ENCODE results near the gene CDCP1.

CDCP1 gene, protein sequence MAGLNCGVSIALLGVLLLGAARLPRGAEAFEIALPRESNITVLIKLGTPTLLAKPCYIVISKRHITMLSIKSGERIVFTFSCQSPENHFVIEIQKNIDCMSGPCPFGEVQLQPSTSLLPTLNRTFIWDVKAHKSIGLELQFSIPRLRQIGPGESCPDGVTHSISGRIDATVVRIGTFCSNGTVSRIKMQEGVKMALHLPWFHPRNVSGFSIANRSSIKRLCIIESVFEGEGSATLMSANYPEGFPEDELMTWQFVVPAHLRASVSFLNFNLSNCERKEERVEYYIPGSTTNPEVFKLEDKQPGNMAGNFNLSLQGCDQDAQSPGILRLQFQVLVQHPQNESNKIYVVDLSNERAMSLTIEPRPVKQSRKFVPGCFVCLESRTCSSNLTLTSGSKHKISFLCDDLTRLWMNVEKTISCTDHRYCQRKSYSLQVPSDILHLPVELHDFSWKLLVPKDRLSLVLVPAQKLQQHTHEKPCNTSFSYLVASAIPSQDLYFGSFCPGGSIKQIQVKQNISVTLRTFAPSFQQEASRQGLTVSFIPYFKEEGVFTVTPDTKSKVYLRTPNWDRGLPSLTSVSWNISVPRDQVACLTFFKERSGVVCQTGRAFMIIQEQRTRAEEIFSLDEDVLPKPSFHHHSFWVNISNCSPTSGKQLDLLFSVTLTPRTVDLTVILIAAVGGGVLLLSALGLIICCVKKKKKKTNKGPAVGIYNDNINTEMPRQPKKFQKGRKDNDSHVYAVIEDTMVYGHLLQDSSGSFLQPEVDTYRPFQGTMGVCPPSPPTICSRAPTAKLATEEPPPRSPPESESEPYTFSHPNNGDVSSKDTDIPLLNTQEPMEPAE

DNA sequence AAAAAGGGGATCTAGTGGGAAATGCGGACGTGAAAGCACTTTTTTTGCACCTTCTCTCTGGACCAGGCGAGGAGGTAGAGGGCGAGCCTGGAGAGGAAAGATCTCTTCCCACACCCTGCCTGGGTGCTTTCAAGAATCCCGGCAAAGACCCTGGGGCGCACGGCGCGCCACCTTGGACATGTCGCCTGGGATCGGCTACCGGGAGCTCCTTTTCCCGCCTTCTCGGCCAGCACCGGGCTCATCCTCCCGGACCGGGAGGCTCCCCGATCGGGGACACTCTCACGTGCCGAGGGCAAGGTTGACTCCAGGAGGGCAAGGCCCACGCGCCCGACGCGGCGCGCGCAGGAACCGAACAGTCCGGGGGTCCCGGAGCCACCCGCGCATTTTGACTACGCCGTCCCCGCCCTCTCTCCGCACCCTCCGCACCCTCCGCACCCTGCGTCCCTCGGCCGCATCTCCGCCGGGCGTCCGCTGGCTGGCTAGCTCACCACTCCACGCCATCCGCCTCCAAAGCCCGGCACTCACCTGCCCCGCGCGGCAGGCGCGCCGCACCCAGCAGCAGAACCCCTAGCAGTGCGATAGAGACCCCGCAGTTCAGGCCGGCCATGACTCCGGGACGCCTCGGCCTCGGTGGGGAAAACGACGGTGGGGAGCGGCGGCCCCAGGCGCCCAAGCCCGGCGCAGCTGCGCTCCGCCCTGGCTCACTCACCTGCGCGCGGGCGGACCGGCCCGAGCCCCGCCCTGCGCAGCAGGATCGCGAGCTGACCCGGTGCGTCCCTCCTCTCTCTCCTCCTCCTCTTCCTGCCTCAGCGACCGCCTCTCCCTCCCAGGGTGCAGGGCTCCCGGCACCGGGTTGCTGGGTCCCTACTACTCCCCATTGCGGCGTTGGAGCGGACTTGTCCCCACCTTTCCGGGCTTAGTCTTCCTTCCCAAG, at the start of gene CDCP1:
Gene CDCP1, minus strand, starts transcription at position 698 of the 934 bp plus-strand sequence. Its CDS starts 91 bp downstream, at position 607.
- peak within 1 kb of the TSS; percentile 76 for H3K4me3 Mint-ChIP-seq
- H3K27ac Mint-ChIP-seq: no peak within 1 kb of the TSS
- H3K9me3 Mint-ChIP-seq: peaks cover 9% of the 10 kb centered on the region
- H3K4me1 Mint-ChIP-seq (ENCODE audit: low read depth): peaks cover 20% of the 10 kb centered on the region
- peaks cover 8% of the 10 kb centered on the region for H3K36me3 Mint-ChIP-seq (ENCODE audit: low read depth)
- peaks cover 69% of the 10 kb centered on the region for H3K27me3 Mint-ChIP-seq

DNA sequence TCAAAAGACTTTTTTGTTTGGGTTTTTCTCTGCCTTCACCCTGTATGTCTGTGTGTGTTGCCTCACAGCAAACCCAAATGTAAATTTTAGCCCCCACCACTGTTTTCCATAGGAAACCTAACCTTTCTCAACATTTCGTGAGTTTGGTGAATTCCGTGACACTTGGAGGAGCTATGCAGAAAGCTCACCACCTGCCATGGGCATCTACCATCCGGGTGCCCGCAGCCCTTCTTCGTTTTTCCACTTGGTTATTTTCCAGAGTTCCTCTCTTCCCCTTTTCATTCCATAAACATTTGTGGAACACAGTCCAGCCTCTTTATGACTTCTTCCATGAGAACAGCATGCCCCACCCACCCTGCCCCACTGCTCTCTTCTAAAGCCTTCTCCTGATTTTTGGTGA, 48.6 kb upstream of the CDCP1 start:
- Mint-ChIP-seq H3K4me1 (ENCODE audit: low read depth) (no peaks in the 10 kb centered on the region), H3K27me3 (peaks cover 17% of the 10 kb centered on the region), H3K9me3 (no peaks in the 10 kb centered on the region), H3K36me3 (ENCODE audit: low read depth) (no peaks in the 10 kb centered on the region), H3K4me3 (no peak overlapping the region), H3K27ac (no peak overlapping the region)

DNA sequence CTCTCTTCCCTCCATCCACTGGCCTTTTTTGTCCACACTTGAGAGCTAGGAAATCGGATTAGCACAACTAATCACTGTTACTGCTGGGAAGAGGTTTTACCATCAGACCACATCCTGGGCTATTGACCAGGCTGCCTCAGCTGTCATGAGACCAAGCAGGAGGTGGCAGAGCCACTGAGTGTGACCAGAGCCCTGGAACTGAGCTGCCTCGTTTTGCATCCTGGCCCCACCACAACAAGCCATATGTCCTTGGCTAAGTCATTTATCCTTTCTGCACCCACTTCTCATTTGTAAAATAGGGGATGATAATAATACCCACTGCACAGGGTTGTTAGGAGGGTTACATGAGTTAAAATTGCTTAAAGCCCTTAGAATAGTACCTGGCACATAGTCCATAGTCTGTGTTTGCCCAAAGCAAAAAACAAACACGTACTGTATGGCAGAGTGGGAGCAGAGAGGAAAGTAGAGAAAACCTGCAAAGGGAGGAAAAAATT, 45.8 kb upstream of the CDCP1 start:
- H3K36me3 Mint-ChIP-seq (ENCODE audit: low read depth): no peaks in the 10 kb centered on the region

DNA sequence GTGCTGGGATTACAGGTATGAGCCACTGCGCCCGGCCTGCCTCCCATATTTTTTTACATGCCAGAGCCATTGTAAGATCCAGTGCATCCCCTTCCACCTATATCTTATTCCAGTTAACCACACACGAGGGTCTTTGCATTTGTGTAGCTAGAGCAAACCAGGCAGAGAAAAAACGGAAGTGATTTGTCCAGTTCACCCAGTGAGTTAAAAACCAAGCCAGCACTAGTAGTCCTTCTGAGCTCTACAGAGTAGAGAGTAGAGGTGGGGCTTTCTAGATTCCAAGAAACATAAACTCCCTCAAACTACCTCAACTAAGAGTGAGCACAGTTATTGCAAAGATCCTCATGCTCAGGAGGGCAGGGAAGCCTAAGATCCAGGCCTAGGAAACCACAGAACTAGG, 45.2 kb upstream of the CDCP1 start:
- peaks cover 5% of the 10 kb centered on the region for H3K27me3 Mint-ChIP-seq
- H3K9me3 Mint-ChIP-seq: no peaks in the 10 kb centered on the region
- H3K4me1 Mint-ChIP-seq (ENCODE audit: low read depth): peaks cover 8% of the 10 kb centered on the region
- no peak overlapping the region for H3K27ac Mint-ChIP-seq
- H3K4me3 Mint-ChIP-seq: no peak overlapping the region
- H3K36me3 Mint-ChIP-seq (ENCODE audit: low read depth): no peaks in the 10 kb centered on the region

More for the DNA sequence above, 45.8 kb upstream of the CDCP1 start:
- H3K27ac Mint-ChIP-seq: no peak overlapping the region
- no peak overlapping the region for H3K4me3 Mint-ChIP-seq
- H3K9me3 Mint-ChIP-seq: no peaks in the 10 kb centered on the region
- H3K27me3 Mint-ChIP-seq: peaks cover 7% of the 10 kb centered on the region
- H3K4me1 Mint-ChIP-seq (ENCODE audit: low read depth): peaks cover 8% of the 10 kb centered on the region

DNA sequence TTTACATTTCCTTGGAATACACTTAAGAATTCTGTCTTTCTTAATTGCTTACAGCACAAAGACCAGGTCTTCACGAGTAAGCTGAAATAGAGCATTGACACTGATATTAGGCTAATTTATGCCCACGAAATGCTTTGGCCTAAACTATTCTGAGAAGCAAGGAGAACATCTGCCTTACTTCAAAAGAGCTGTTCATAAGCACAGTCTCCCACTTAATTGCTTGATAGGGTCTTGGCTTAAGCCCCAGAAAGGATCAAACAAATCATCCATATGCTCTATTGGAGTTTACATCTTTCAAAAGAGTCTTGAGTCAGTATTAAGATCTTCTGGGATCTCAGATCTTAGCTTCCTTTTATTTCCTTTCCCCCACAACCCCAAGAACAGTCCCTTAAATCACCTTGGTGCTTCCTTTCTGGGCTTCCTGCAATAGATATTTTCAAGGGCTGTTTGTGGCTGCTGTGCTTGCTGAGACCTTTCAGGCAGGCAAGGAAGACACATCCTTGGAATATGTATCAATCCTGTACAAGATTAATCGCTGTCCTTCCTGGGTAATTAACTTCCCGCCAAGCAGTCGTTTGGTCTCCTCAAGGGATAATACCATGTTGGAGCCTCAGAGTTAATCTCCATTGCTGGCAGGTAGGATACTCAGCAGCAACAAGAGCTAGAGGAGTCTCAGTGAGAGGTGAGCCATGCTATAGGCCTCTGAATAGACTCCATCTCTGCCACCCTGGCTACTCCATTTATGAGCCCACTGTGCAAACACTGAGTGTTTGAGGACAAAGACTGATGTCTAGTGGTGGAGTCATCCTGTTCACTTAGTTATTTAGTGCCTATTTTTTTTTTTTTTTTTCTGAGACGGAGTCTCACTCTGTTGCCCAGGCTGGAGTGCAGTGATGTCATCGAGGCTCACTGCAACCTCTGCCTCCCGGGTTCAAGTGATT, 42.8 kb upstream of the CDCP1 start:
- no peaks in the 10 kb centered on the region for H3K36me3 Mint-ChIP-seq (ENCODE audit: low read depth)
- H3K4me1 Mint-ChIP-seq (ENCODE audit: low read depth): peaks cover 8% of the 10 kb centered on the region
- H3K4me3 Mint-ChIP-seq: no peak overlapping the region
- peaks cover 5% of the 10 kb centered on the region for H3K27me3 Mint-ChIP-seq
- no peaks in the 10 kb centered on the region for H3K9me3 Mint-ChIP-seq
- H3K27ac Mint-ChIP-seq: no peak overlapping the region

DNA sequence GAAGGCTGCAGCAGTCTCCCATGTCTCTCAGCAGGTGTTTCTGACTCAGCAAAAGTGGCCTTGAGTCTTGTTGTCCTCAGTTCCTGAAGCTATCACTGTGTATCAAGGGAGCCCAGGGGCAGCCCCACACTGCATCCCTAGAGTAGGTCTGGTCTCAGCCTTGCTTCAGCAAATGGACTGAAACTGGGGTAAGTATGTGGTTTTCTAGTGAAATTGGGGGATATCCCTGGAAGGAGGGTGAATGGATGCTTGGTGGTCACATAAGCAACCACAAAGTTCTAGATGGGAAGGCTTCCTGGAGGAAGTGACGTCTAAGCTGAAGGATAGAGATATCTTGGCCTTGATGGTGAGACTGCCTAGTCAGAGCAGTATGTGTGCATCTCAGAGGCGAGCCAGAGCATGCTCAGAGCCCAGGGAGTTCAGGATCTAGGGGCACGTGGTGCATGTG, 41.5 kb upstream of the CDCP1 start:
- Mint-ChIP-seq H3K4me1 (ENCODE audit: low read depth) (peaks cover 12% of the 10 kb centered on the region), H3K9me3 (no peaks in the 10 kb centered on the region), H3K36me3 (ENCODE audit: low read depth) (no peaks in the 10 kb centered on the region), H3K27me3 (no peaks in the 10 kb centered on the region), H3K27ac (no peak overlapping the region), H3K4me3 (no peak overlapping the region)

DNA sequence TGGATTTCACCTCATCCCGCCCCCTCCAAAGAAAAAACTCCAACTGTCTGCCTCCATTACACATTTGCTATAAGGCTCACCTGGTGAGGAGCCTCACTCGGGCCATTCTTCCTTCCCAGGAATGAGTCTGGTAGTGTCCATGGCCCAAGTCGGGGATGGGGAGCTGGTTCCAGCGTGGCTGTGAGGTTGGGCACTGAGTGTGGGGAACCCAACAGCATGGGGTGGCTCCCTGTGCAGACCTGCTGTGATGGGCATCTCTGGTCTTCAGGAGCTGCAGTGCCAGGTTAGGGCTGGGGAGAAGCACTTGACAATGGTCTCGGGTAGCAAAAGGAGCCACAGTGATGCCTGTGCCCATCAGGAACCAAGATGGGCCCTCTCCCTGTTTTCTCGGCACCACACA, 40.7 kb upstream of the CDCP1 start:
- H3K9me3 Mint-ChIP-seq: no peaks in the 10 kb centered on the region
- H3K4me1 Mint-ChIP-seq (ENCODE audit: low read depth): peaks cover 12% of the 10 kb centered on the region
- H3K27me3 Mint-ChIP-seq: no peaks in the 10 kb centered on the region
- H3K27ac Mint-ChIP-seq: no peak overlapping the region
- H3K4me3 Mint-ChIP-seq: no peak overlapping the region
- no peaks in the 10 kb centered on the region for H3K36me3 Mint-ChIP-seq (ENCODE audit: low read depth)

DNA sequence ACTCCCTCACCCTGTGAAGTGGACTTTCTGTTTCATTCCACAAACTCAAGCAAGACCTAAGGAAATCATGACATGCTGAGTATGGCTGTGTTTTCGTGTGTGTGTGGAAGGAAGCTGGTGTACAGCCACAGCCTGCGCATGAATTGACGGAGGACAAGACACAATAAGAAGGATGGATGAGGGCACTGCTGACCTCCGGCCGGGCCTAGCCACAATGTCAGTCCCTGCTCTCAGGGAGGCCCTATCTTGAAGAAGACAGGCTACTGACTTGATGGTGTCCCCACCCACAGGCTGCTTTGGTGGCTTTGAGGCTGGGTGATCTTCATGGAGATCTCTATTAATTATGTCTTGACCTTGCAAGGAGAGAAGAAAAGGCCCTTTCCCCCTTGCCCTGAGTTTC, 39.3 kb upstream of the CDCP1 start:
- H3K36me3 Mint-ChIP-seq (ENCODE audit: low read depth): no peaks in the 10 kb centered on the region
- H3K27ac Mint-ChIP-seq: no peak overlapping the region
- no peak overlapping the region for H3K4me3 Mint-ChIP-seq
- no peaks in the 10 kb centered on the region for H3K27me3 Mint-ChIP-seq
- H3K9me3 Mint-ChIP-seq: no peaks in the 10 kb centered on the region
- H3K4me1 Mint-ChIP-seq (ENCODE audit: low read depth): peaks cover 12% of the 10 kb centered on the region

DNA sequence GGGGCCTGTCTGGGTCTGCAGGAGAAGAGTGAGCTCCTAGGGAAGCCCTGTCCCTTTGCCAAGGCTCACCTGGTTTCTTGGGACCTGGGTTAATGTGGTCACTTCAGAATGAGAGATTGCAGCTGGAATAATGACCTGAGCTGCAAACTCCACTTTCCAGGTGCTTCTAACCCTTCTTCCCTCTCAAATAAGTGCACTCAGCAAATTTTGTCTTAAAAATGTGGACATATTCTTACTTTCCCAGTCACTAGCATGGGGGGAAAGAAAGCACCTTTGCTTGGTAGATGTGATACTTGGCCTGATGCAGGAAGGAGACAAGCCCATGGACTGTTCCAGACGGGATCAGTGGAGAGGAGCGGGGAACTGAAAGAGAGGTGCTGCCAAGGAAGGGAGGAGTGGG, 38.9 kb upstream of the CDCP1 start:
- H3K27ac Mint-ChIP-seq: no peak overlapping the region
- H3K27me3 Mint-ChIP-seq: no peaks in the 10 kb centered on the region
- no peaks in the 10 kb centered on the region for H3K9me3 Mint-ChIP-seq
- no peak overlapping the region for H3K4me3 Mint-ChIP-seq
- H3K4me1 Mint-ChIP-seq (ENCODE audit: low read depth): peaks cover 12% of the 10 kb centered on the region
- H3K36me3 Mint-ChIP-seq (ENCODE audit: low read depth): no peaks in the 10 kb centered on the region

DNA sequence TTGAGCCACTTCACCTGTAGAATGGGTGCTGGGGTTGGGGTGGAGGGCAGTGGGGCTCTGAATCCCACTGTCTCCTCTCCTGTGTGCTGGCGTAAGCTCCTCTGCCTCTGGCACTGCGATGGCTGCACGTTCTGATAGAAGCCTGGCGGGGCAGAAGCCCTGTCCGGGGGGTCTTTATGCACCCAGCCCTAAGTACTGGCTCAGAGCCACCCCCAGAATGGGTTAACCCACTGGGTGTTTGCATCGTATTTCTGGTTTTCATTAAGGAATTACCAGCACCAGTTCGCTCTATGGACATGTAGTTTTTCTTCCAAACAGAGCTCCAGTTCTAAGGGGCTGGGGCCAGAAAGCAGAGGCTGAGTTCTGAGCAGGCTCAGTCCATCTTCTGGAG, 37.7 kb upstream of the CDCP1 start:
- no peaks in the 10 kb centered on the region for H3K9me3 Mint-ChIP-seq
- peaks cover 12% of the 10 kb centered on the region for H3K4me1 Mint-ChIP-seq (ENCODE audit: low read depth)
- no peaks in the 10 kb centered on the region for H3K36me3 Mint-ChIP-seq (ENCODE audit: low read depth)
- H3K27me3 Mint-ChIP-seq: no peaks in the 10 kb centered on the region
- H3K27ac Mint-ChIP-seq: no peak overlapping the region
- no peak overlapping the region for H3K4me3 Mint-ChIP-seq

DNA sequence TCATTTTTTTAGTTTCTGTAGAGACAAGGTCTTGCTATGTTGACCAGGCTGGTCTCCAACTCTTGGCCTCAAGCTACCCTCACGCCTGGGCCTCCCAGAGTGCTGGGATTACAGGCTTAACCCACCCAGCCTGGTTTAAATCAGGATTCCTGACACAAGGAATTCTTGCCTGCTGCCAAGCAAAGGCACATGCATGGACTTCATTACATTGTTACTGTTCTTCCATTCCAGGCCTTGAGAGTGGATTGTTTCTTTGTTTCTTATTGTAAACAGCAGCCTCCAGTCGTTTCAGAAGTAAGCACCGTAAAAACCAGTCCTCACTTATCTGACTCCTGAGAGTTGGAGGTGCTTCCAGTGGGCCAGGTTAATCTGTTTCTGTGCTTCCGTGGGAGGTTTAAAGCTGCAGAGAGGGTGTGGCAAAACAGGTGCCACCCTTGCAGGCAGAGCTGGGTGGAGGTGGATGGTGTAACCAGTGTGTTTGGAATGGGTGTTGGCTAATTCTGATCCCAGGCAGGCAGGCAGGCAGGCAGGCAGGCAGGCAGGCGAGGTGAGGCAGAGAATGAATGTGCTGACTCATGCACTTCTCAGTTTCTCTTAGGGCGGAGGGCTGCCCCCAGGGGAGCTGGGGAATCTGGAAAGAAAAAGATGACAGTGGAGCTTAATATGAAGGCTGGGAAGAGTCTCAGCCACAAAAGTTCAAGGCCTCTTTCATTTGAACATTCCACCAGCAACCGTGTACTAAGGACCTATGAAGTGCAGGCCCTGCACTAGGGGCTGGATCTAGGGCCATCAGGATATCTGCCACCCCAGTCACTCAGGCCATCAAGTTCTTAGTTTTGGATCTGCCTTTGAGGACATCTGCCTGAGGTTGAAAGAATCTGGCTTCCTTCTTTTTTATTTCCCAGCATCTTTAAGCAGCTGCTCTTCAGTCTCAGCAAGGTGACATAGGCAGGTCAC, 37.0 kb upstream of the CDCP1 start:
- H3K4me3 Mint-ChIP-seq: no peak overlapping the region
- peak overlapping the region; percentile 26 for H3K27ac Mint-ChIP-seq
- H3K9me3 Mint-ChIP-seq: no peaks in the 10 kb centered on the region
- H3K36me3 Mint-ChIP-seq (ENCODE audit: low read depth): no peaks in the 10 kb centered on the region
- peaks cover 12% of the 10 kb centered on the region for H3K4me1 Mint-ChIP-seq (ENCODE audit: low read depth)
- no peaks in the 10 kb centered on the region for H3K27me3 Mint-ChIP-seq

DNA sequence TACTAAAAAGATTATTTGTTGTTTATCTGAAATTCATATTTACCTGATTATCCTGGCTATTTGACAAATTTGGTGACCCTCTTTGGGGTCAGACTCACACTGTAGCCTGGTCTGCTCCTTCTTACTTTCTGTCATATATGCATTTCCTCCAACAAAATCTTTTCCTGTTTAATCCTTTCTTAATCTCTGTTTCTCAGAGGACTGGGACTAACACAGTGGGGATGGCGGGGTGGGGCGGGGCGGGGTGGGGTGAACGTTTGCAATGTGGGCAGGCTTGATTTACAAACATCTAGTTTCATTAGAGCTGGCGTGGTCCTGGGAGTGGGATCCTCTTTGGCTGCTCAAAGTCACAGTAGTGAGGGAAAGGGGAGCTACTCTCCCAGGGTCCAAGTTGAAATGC, 35.3 kb upstream of the CDCP1 start:
- Mint-ChIP-seq H3K9me3 (no peaks in the 10 kb centered on the region), H3K4me3 (no peak overlapping the region), H3K4me1 (ENCODE audit: low read depth) (peaks cover 4% of the 10 kb centered on the region), H3K36me3 (ENCODE audit: low read depth) (no peaks in the 10 kb centered on the region), H3K27me3 (peaks cover 4% of the 10 kb centered on the region), H3K27ac (no peak overlapping the region)

DNA sequence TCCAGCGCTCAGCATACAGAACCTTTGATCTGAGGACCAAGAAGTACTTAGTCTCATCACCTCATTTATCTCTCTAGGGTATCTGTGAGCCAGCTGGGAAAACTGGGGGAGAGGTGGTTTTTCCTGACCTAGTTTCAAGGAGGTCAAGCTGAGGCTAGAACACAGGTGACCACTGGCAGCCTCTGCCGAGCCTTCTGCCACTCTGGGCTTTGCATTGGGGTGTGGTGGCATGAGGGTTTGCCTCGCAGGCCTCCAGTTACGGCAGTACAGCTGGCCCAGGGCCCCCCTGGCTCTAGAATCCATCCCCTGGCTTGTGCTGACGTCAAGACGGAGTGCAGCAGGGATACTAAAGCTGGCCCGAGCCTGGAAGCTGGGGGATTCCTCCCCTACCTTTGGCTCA, 34.7 kb upstream of the CDCP1 start:
- Mint-ChIP-seq H3K4me1 (ENCODE audit: low read depth) (peaks cover 4% of the 10 kb centered on the region), H3K4me3 (no peak overlapping the region), H3K27ac (no peak overlapping the region), H3K9me3 (no peaks in the 10 kb centered on the region), H3K36me3 (ENCODE audit: low read depth) (no peaks in the 10 kb centered on the region), H3K27me3 (peaks cover 4% of the 10 kb centered on the region)
